ENCODE measurements around the gene KCNJ18.
"Not testable (repeated sequence)": the region's sequence is repeated elsewhere in the genome, so short reads cannot be mapped to it uniquely, and the experiment has no call there.

DNA sequence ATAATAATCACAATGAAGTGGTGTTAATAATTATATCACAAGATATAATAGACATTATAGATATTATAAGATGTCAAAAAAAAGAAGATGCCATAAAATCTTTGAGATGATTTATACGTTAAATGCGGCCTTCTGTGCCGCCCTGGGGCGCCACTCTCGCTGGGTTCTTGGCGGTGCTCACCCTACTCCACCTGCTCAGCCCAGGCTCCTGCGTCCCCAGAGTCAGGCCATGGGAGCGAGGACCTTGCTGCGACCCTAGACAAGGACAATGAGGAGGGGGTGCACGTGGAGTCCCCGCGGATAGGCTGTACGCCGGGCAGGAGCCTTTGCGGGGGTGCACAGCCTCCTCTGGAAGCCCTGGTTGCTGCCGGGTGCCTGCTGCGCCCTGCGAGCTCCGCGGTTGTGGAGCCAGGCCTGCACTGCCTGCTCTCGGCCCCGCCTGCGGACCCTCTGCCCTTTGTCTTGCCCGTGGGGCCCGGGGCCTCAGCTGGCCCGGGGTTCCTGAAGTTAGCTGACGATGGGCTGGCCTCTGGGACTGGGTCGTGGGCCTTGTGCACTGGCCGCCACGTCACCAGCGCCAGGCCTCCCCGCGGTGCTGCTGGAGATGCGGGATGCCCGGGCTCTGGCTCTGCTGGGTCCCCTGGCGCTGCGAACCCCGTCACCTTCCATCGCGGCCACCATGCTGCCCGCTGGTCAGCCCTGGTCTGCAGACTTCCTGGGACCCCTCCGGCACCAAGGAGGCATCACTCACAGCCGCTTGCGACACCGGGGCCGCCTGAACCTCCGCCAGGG is 35.6 kb upstream of the KCNJ18 start:
- TF ChIP-seq CTCF (IDR thresholded peaks at IDR 0.05; ENCODE audit: borderline replicate concordance, extremely low read depth, low read length, poor library complexity, severe bottlenecking); EZH2 (IDR thresholded peaks at IDR 0.05; ENCODE audit: borderline replicate concordance, low read depth, low read length, severe bottlenecking): not testable (repeated sequence)
